ENCODE data around the gene CHMP5. TPM values are rescaled to one million over a fixed set of nuclear protein-coding genes. Genes with fewer than 3 reads are reported as not detected.

The CHMP5 gene
- polyA plus RNA-seq, 2 of the 4 experiments (the other 2 are of a cell fraction): 108 to 187 TPM

- H3K4me3 ChIP-seq: no peak overlapping the region
- no peak for DNase-seq (ENCODE audit: low read depth in 1 of 2, low spot score in 1 of 2)
- no peak overlapping the region for H3K27ac ChIP-seq
- ChIA-PET CTCF (interaction anchor here (2.0 kb wide), 1 partner anchor 9 kb away, joined by 6 read pairs; no protein-coding TSS in a partner anchor), POLR2A (no interaction called here)
- H3K4me2 ChIP-seq: no peak overlapping the region
- FAIRE-seq: no peak
- ATAC-seq: no peak
- 90% methylated on average over 3 of the region's 3 CpGs for WGBS (ENCODE audit: missing lambda C conversion rate)
- H3K4me1 ChIP-seq: 0 out of 3 replicates have a peak, but pooled peaks cover 6% of the 10 kb centered on the region
- TF ChIP-seq HDAC2 (IDR thresholded peaks at IDR 0.05): no peak
- TF ChIP-seq, protein P1, sequence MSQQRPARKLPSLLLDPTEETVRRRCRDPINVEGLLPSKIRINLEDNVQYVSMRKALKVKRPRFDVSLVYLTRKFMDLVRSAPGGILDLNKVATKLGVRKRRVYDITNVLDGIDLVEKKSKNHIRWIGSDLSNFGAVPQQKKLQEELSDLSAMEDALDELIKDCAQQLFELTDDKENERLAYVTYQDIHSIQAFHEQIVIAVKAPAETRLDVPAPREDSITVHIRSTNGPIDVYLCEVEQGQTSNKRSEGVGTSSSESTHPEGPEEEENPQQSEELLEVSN (IDR thresholded peaks at IDR 0.05; ENCODE audit: borderline replicate concordance, low read depth): no peak
- no peak for TF ChIP-seq EP300 (IDR thresholded peaks at IDR 0.05)
- TF ChIP-seq, protein P2, sequence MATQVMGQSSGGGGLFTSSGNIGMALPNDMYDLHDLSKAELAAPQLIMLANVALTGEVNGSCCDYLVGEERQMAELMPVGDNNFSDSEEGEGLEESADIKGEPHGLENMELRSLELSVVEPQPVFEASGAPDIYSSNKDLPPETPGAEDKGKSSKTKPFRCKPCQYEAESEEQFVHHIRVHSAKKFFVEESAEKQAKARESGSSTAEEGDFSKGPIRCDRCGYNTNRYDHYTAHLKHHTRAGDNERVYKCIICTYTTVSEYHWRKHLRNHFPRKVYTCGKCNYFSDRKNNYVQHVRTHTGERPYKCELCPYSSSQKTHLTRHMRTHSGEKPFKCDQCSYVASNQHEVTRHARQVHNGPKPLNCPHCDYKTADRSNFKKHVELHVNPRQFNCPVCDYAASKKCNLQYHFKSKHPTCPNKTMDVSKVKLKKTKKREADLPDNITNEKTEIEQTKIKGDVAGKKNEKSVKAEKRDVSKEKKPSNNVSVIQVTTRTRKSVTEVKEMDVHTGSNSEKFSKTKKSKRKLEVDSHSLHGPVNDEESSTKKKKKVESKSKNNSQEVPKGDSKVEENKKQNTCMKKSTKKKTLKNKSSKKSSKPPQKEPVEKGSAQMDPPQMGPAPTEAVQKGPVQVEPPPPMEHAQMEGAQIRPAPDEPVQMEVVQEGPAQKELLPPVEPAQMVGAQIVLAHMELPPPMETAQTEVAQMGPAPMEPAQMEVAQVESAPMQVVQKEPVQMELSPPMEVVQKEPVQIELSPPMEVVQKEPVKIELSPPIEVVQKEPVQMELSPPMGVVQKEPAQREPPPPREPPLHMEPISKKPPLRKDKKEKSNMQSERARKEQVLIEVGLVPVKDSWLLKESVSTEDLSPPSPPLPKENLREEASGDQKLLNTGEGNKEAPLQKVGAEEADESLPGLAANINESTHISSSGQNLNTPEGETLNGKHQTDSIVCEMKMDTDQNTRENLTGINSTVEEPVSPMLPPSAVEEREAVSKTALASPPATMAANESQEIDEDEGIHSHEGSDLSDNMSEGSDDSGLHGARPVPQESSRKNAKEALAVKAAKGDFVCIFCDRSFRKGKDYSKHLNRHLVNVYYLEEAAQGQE (IDR thresholded peaks at IDR 0.05): no peak
- TF ChIP-seq NFE2L2 (conservative IDR thresholded peaks at IDR 0.05; ENCODE audit: low read length): no peak
- TF ChIP-seq NR3C1 (IDR thresholded peaks at IDR 0.05): no peak
- TF ChIP-seq KDM5A (IDR thresholded peaks at IDR 0.05): no peak
- no peak for TF ChIP-seq EHMT2 (IDR thresholded peaks at IDR 0.05; ENCODE audit: low read depth)
- TF ChIP-seq, protein P3, sequence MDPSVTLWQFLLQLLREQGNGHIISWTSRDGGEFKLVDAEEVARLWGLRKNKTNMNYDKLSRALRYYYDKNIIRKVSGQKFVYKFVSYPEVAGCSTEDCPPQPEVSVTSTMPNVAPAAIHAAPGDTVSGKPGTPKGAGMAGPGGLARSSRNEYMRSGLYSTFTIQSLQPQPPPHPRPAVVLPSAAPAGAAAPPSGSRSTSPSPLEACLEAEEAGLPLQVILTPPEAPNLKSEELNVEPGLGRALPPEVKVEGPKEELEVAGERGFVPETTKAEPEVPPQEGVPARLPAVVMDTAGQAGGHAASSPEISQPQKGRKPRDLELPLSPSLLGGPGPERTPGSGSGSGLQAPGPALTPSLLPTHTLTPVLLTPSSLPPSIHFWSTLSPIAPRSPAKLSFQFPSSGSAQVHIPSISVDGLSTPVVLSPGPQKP (IDR thresholded peaks at IDR 0.05; ENCODE audit: low read depth, low read length): no peak
- TF ChIP-seq, protein P4, sequence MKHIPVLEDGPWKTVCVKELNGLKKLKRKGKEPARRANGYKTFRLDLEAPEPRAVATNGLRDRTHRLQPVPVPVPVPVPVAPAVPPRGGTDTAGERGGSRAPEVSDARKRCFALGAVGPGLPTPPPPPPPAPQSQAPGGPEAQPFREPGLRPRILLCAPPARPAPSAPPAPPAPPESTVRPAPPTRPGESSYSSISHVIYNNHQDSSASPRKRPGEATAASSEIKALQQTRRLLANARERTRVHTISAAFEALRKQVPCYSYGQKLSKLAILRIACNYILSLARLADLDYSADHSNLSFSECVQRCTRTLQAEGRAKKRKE (CRISPR knock-in tag; IDR thresholded peaks at IDR 0.05; ENCODE audit: low read depth): no peak
- no peak for TF ChIP-seq EHF (CRISPR knock-in tag; IDR thresholded peaks at IDR 0.05)
- no peak for TF ChIP-seq HEYL (CRISPR knock-in tag; IDR thresholded peaks at IDR 0.05)
- TF ChIP-seq HOXB5 (CRISPR knock-in tag; IDR thresholded peaks at IDR 0.05): no peak
- TF ChIP-seq PHF8 (IDR thresholded peaks at IDR 0.05; ENCODE audit: borderline replicate concordance, low read depth): no peak
- TF ChIP-seq JUN (IDR thresholded peaks at IDR 0.05): no peak
- H3K9me3 ChIP-seq: no peaks in the 10 kb centered on the region
Observed at GRCh38 chr9:33306037-33306436, 41.2 kb downstream of the CHMP5 start.

DNA sequence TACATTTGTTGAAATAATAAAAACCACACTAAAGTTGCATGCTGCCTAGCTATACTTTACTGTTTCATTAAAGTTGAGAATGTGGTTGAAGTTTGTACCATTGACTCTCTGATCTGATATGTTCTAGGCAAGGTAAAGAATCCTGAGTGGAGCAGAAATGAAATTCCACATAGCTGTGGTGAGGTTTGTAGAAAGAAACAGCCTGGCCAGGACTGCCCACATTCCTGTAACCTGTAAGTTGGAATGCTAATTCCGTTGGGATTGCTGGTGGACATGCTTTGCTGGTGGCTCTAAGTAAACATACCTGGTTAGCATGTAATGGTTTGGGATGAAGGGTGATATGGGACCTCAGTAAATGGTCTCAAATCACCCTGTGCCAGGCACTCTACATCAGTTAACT, 42.2 kb downstream of the CHMP5 start:
- ATAC-seq (no peak), FAIRE-seq (no peak), DNase-seq (ENCODE audit: low read depth in 1 of 2, low spot score in 1 of 2) (no peak)
- ChIA-PET CTCF (interaction anchor here (0.6 to 2.1 kb wide), 3 partner anchors 9 to 146 kb away, joined by 3 to 4 read pairs (median 3); no protein-coding TSS in a partner anchor), POLR2A (no interaction called here)
- Histone ChIP-seq H3K4me3 (no peak overlapping the region), H3K9me3 (no peaks in the 10 kb centered on the region), H3K27ac (no peak overlapping the region), H3K4me2 (no peak overlapping the region), H3K4me1 (0 out of 3 replicates have a peak, but pooled peaks cover 6% of the 10 kb centered on the region)
- TF ChIP-seq, protein P5, sequence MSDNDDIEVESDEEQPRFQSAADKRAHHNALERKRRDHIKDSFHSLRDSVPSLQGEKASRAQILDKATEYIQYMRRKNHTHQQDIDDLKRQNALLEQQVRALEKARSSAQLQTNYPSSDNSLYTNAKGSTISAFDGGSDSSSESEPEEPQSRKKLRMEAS (IDR thresholded peaks at IDR 0.05): no peak
- TF ChIP-seq, protein P1 (IDR thresholded peaks at IDR 0.05; ENCODE audit: borderline replicate concordance, low read depth): no peak
- no peak for TF ChIP-seq PHF8 (IDR thresholded peaks at IDR 0.05; ENCODE audit: borderline replicate concordance, low read depth)
- no peak for TF ChIP-seq MYC (IDR thresholded peaks at IDR 0.05; ENCODE audit: borderline replicate concordance, low read length)
- TF ChIP-seq POLR2AphosphoS2 (conservative IDR thresholded peaks at IDR 0.05; ENCODE audit: low read length): no peak
- TF ChIP-seq, protein P6, sequence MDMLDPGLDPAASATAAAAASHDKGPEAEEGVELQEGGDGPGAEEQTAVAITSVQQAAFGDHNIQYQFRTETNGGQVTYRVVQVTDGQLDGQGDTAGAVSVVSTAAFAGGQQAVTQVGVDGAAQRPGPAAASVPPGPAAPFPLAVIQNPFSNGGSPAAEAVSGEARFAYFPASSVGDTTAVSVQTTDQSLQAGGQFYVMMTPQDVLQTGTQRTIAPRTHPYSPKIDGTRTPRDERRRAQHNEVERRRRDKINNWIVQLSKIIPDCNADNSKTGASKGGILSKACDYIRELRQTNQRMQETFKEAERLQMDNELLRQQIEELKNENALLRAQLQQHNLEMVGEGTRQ (IDR thresholded peaks at IDR 0.05): no peak
- TF ChIP-seq NFE2L2 (conservative IDR thresholded peaks at IDR 0.05; ENCODE audit: low read length): no peak
- no peak for TF ChIP-seq MAFK (IDR thresholded peaks at IDR 0.05; ENCODE audit: partially characterized antibody)
- no peak for TF ChIP-seq SMC3 (IDR thresholded peaks at IDR 0.05)
- TF ChIP-seq FOSB (CRISPR knock-in tag; IDR thresholded peaks at IDR 0.05): no peak
- 79% methylated on average over 1 of the region's 1 CpG for WGBS (ENCODE audit: missing lambda C conversion rate)
